Measurements from ENCODE around the gene RHOT2.
"Not testable (repeated sequence)": the region's sequence is repeated elsewhere in the genome, so short reads cannot be mapped to it uniquely, and the experiment has no call there.

RHOT2 gene

DNA sequence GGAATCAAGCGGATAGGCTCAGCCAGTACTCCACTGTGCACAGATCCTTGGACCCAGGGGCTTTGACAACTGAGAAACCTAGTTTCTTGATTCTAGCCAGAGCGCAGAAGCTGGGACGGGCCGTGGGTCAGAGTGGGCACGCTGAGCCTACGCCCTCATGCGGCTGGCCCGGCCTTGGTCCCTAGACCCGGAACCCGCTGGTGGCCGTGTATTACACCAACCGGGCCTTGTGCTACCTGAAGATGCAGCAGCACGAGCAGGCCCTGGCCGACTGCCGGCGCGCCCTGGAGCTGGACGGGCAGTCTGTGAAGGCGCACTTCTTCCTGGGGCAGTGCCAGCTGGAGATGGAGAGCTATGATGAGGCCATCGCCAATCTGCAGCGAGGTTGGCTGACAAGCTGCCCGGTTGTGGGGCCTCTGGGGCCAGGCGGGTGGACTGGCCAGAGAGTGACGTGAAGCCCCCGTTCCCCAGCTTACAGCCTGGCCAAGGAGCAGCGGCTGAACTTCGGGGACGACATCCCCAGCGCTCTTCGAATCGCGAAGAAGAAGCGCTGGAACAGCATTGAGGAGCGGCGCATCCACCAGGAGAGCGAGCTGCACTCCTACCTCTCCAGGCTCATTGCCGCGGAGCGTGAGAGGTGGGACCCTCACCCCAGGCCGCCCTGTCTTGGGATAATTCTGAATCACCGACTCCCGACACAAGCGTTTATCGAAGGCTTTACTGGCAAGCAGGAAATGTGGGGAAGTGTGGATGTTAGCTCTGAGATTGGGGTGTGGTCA lies 13.2 kb downstream of the RHOT2 start:
- in situ Hi-C loops (cut with HindIII; ENCODE audit: low sequenced_read_pairs): no loop called here

GRCh38 chr16:681746-682427 lies 14.0 kb downstream of the RHOT2 start:
- in situ Hi-C loops (cut with HindIII; ENCODE audit: low sequenced_read_pairs): no loop called here

DNA sequence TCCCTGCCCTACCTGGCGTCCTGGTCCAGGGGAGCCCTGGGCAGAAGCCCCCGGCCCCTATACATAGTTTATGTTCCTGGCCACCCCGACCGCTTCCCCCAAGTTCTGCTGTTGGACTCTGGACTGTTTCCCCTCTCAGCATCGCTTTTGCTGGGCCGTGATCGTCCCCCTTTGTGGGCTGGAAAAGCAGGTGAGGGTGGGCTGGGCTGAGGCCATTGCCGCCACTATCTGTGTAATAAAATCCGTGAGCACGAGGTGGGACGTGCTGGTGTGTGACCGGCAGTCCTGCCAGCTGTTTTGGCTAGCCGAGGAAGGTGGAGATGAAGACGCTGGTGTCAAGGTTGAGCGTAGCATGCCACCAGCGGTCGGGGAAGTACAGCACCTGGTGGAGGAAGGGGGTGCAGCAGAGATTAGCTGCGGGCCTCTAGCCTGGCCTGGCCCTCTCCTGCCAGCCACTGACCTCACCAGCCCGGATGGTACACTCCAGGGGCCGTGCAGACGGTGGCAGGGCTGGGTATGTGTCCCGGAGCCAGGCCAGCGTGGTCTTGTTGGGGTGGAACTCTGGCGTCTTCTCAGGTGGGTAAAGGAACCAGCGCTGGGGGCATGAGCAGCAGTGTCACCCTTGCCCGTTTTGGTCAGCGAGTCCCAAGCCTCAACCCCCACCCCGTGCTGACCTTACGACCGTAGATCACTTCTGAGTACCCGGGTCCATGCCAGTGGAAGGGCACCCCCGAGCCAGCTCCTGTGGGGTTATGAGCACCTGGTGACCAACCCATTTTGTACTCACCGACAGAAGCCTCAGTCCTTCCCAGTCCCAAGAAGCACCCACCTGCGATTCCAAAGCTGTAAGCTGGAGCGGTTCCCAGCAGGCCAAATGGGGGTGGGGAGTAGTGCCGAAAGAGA lies 14.8 kb downstream of the RHOT2 start:
- in situ Hi-C loops (cut with HindIII; ENCODE audit: low sequenced_read_pairs): no loop called here

DNA sequence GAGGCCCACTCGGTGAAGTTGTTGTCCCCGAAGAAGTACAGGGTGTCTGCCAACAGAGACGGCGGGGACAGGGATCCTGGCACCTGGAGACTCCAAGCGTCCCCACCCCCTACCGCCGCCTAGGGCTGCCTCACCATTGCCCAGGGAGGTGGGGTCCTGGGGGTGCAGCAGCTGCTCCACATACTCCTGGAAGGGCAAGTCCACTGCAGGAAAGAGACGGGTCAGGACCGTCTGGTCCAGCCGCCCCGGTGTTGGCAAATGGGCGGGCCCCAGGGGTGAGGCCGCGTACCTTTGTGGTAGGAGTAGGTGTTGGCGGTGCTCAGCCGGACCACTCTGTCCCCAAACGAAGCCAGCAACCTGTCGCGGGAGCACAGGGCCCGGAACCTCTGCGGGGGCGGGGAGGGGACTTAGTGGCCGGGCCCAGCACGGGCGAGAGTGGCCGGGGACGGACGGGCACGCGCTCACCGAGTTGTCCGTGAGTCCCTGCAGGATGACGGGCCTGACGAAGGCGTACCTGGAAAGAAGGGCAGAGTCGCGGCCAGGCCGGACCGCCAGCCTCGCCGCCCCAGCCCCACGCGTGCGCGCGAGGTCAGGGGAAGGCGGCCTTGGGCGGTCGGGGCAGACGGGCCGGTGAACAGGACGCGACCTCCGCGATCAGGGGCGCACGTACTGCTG lies 15.6 kb downstream of the RHOT2 start:
- in situ Hi-C loops (cut with HindIII; ENCODE audit: low sequenced_read_pairs): no loop called here

- in situ Hi-C loops (cut with HindIII; ENCODE audit: low sequenced_read_pairs): no loop called here
These were observed 16.3 kb downstream of the RHOT2 start, which contains the start of gene JMJD8 for GRCh38 chr16:684071-684794. TSS of gene JMJD8 (minus strand) at chr16:684334. CDS start at chr16:684319, 15 bp downstream.

DNA sequence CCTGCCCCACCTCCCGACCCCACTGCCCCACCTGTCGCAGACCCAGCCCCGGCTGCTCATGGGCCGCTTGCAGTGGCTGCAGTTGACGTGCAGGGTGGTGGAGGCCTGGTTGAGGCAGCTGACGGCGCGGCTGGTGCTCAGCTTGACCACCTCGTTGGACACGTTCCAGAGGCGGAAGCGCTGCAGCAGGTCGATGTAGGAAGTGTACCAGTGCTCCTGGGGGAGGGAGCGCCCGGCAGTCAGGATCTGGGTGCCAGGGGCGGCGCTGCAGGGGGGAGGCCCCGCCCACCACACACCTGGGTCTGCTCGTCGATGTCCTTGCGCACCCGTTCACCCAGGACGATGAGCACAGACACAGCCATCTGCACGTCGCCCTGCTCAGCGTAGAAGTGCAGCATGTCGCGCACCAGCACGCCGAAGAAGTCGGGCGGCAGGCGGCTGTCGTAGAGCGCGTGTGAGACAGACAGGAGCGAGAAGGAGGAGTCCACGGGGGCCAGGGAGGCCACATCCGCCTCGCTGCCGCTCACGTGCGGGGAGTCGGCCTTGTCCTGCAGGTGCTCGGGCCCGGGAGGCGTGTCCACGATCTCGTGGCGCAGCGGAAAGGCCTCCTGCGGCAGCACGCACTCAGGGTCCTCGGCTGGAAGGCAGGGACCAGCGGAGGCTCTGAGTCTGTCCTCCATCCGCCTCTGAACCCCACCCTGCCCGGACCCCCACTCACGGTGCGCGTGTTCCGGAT lies 17.2 kb downstream of the RHOT2 start:
- in situ Hi-C loops (cut with HindIII; ENCODE audit: low sequenced_read_pairs): no loop called here

GRCh38 chr16:685967-686366 lies 18.0 kb downstream of the RHOT2 start:
- in situ Hi-C loops (cut with HindIII; ENCODE audit: low sequenced_read_pairs): no loop called here

DNA sequence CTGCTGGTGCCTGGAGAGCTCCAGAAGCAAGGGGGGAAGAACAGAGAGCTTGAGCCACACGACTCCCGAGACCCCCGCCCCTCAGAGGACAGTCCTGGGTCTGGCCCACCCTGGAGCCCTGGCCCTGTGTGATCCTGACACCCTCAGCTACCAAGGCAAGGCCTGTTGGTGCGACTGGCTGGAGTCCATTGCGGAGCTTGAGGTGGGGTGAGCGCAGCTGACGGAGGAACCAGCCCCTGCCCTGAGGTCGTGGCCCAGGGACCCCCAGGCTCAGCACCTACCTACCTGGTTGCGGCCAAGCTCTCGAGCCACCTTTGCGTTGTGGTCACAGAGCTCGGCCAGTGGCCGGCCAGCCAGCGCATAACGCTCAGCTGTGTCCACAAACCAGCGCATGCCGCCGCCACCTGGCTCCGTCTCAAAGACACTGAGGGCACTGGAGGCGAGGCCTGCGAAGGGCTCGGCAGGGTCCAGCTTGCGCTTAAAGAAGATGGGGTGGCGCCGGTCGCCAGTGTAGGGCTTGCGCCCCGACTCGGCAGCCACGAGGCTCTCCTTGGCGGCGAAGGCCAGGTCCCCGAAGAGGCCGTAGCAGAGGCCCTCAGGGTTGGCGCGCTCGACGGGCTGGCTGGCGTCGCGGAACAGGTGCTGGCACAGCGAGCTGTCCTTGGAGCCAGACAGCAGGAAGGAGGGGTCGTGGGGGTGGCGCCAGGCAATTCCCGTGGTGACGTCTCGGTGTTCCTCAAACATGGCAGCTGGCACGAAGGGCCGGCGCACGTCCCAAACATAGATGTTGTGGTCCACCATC lies 18.7 kb downstream of the RHOT2 start:
- in situ Hi-C loops (cut with HindIII; ENCODE audit: low sequenced_read_pairs): no loop called here

GRCh38 chr16:687499-687898 lies 19.6 kb downstream of the RHOT2 start:
- in situ Hi-C loops (cut with HindIII; ENCODE audit: low sequenced_read_pairs): no loop called here

- in situ Hi-C loops (cut with HindIII; ENCODE audit: low sequenced_read_pairs): no loop called here
These were observed 21.4 kb downstream of the RHOT2 start for GRCh38 chr16:689175-689897.

GRCh38 chr16:691242-691641 lies 23.3 kb downstream of the RHOT2 start:
- in situ Hi-C loops (cut with HindIII; ENCODE audit: low sequenced_read_pairs): not testable (repeated sequence)

- in situ Hi-C loops (cut with HindIII; ENCODE audit: low sequenced_read_pairs): no loop called here
These were observed 24.6 kb downstream of the RHOT2 start for GRCh38 chr16:692356-693108.

DNA sequence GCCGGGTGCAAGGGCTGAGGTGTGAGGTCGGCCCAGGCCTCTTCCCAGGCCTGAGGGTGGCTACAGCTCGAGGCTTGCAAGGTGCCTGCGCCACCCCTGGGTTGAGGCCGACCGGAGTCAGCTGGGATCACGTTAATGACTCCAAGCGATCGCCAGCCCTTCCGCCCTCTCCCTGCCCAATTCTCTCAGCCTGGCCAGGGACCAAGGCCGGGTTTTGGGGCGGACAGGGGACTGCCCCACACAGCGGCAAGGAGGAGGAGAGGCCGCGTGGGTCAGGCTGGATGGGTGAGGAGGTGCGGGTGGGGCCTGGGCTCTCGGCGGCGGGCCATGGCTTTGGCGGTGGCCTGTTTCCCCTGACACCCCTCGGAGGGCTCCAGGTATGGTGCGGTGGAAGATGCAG lies 25.4 kb downstream of the RHOT2 start:
- in situ Hi-C loops (cut with HindIII; ENCODE audit: low sequenced_read_pairs): no loop called here

- in situ Hi-C loops (cut with HindIII; ENCODE audit: low sequenced_read_pairs): no loop called here
These were observed 25.8 kb downstream of the RHOT2 start for GRCh38 chr16:693766-694165.

DNA sequence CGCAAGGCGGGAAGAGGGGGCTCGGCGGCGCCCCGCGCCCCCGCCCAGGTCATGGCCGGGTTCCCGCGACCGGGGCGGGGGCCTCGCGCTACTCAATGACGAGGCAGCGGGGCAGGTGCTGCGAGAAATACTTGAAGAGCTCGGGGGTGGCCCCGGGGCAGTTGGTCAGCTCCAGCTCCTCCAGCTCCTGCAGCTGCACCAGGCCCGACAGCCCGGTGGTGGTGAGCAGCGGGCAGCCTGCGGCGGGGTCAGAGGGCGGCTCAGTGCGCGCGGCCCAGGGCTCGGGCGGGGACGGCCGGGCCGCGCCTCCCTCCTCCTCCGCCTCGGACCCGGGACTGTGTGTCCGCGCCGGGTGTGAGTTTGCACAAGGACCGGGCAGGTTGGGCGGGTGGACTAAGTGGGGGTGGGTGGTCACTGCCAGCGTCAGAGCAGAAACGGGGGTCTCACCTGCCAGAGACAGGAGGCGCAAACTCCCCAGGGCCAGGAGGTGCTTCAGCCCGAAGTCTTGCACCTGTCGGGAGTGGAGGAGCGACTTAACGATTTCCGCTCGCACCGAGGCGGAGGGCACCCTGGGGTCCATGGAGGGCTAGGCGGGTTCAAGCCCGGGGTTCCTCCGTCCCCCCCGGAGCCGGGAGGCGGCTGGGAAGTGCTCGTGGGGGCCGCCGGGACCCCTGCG lies 26.4 kb downstream of the RHOT2 start:
- in situ Hi-C loops (cut with HindIII; ENCODE audit: low sequenced_read_pairs): no loop called here

GRCh38 chr16:694863-695354 lies 27.0 kb downstream of the RHOT2 start:
- in situ Hi-C loops (cut with HindIII; ENCODE audit: low sequenced_read_pairs): no loop called here

All from DLD1 (cell line).